ENCODE measurements around the gene LACC1.
A peak's percentile ranks its signal among the peaks of the same experiment; 100 is the strongest.

The LACC1 gene

GRCh38 chr13:43878892-43879754 is 581 bp upstream of the LACC1 start, which contains the start of gene CCDC122:
Gene CCDC122 (minus strand): TSS chr13:43879740. CDS start chr13:43869376, 10,364 bp downstream.
- Histone ChIP-seq H3K4me3 (replicated peaks; ENCODE audit: low read depth, low read length) (peak within 1 kb of the TSS; percentile 70), H3K27me3 (replicated peaks; ENCODE audit: control insufficient read depth, insufficient read depth, low read length) (no peaks in the 10 kb centered on the region), H3K36me3 (ENCODE audit: control insufficient read depth, insufficient read depth, low read length) (no peaks in the 10 kb centered on the region)
- DNase-seq (ENCODE audit: extremely low read depth, insufficient read length), result peak; percentile 85
- peak; percentile 4 for TF ChIP-seq CTCF (IDR thresholded peaks at IDR 0.05; ENCODE audit: insufficient read depth, low read length, poor library complexity, severe bottlenecking)

- no peak for TF ChIP-seq CTCF (IDR thresholded peaks at IDR 0.05; ENCODE audit: insufficient read depth, low read length, poor library complexity, severe bottlenecking)
- no peaks in the 10 kb centered on the region for H3K36me3 ChIP-seq (ENCODE audit: control insufficient read depth, insufficient read depth, low read length)
- no peaks in the 10 kb centered on the region for H3K27me3 ChIP-seq (replicated peaks; ENCODE audit: control insufficient read depth, insufficient read depth, low read length)
- H3K4me3 ChIP-seq (replicated peaks; ENCODE audit: low read depth, low read length), result peak overlapping the region; percentile 70
- DNase-seq (ENCODE audit: extremely low read depth, insufficient read length), result no peak
Measured at GRCh38 chr13:43880214-43880855, 631 bp downstream of the LACC1 start.

- no peak for TF ChIP-seq CTCF (IDR thresholded peaks at IDR 0.05; ENCODE audit: insufficient read depth, low read length, poor library complexity, severe bottlenecking)
Measured at GRCh38 chr13:43880926-43881325, 1.2 kb downstream of the LACC1 start.

GRCh38 chr13:43881580-43881979 is 1.9 kb downstream of the LACC1 start:
- DNase-seq (ENCODE audit: extremely low read depth, insufficient read length), result no peak
- no peaks in the 10 kb centered on the region for H3K36me3 ChIP-seq (ENCODE audit: control insufficient read depth, insufficient read depth, low read length)
- TF ChIP-seq CTCF (IDR thresholded peaks at IDR 0.05; ENCODE audit: insufficient read depth, low read length, poor library complexity, severe bottlenecking), result no peak

More at GRCh38 chr13:43880926-43881325, 1.2 kb downstream of the LACC1 start:
- Histone ChIP-seq H3K27me3 (replicated peaks; ENCODE audit: control insufficient read depth, insufficient read depth, low read length) (no peaks in the 10 kb centered on the region), H3K4me3 (replicated peaks; ENCODE audit: low read depth, low read length) (no peak overlapping the region), H3K36me3 (ENCODE audit: control insufficient read depth, insufficient read depth, low read length) (no peaks in the 10 kb centered on the region)
- no peak for DNase-seq (ENCODE audit: extremely low read depth, insufficient read length)

GRCh38 chr13:43883631-43884030 is 3.9 kb downstream of the LACC1 start:
- DNase-seq (ENCODE audit: extremely low read depth, insufficient read length), result no peak
- Histone ChIP-seq H3K36me3 (ENCODE audit: control insufficient read depth, insufficient read depth, low read length) (no peaks in the 10 kb centered on the region), H3K4me3 (replicated peaks; ENCODE audit: low read depth, low read length) (no peak overlapping the region), H3K27me3 (replicated peaks; ENCODE audit: control insufficient read depth, insufficient read depth, low read length) (no peaks in the 10 kb centered on the region)
- no peak for TF ChIP-seq CTCF (IDR thresholded peaks at IDR 0.05; ENCODE audit: insufficient read depth, low read length, poor library complexity, severe bottlenecking)

More at GRCh38 chr13:43881580-43881979, 1.9 kb downstream of the LACC1 start:
- Histone ChIP-seq H3K4me3 (replicated peaks; ENCODE audit: low read depth, low read length) (no peak overlapping the region), H3K27me3 (replicated peaks; ENCODE audit: control insufficient read depth, insufficient read depth, low read length) (no peaks in the 10 kb centered on the region)

All from GM06990 (cell line).